ENCODE data around the gene RPS15A.
"Not testable (repeated sequence)": the region's sequence is repeated elsewhere in the genome, so short reads cannot be mapped to it uniquely, and the experiment has no call there.

RPS15A gene

DNA sequence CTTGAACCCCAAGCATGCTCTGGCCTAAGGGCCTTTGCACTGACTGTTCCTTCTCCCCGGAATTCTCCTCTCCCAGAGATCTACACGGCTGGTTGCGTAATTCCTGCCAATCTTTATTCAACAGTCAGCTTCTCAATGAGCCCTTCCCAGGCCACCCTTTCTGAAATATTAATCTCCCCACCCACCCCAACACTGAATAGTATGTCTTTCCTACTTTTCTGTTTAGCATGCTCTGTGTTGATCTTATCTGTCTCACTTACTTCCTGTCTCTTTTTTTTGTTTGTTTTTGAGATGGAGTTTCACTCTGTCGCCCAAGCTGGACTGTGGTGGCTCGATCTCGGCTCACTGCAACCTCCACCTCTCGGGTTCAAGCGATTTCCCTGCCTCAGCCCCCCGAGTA is 33.5 kb downstream of the RPS15A start:
- H3K27me3 Mint-ChIP-seq; ATAC-seq (replicated peaks); H3K9me3 Mint-ChIP-seq: not testable (repeated sequence)

DNA sequence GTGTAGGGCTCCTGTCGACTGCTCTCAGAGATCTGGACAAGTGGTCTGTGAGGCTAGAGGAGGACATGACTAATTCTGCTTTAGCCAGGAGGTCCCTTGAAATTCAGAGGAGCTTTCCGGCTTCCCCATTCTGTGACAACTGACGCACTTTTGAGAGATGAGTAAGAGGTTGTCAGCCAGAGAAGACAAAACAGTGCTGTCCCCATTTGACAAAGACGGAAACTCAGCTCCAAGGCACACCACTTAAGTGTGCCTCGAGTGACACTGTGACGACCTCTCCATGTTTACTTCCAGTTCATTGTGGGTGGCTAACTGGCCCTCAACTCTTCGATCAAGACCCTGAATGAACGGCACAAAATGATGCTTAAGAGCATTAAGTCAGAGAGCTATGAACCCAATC is 47.3 kb downstream of the RPS15A start:
- H3K4me1 Mint-ChIP-seq; H3K27me3 Mint-ChIP-seq; H3K36me3 Mint-ChIP-seq; H3K9me3 Mint-ChIP-seq; ATAC-seq (replicated peaks); DNase-seq; H3K4me3 Mint-ChIP-seq; H3K27ac Mint-ChIP-seq: not testable (repeated sequence)

More for the DNA sequence above, 33.5 kb downstream of the RPS15A start:
- peaks cover 20 to 32% of the 10 kb centered on the region in 2 donors for H3K4me1 Mint-ChIP-seq
- not testable (repeated sequence) for H3K36me3 Mint-ChIP-seq, DNase-seq
- H3K4me3 Mint-ChIP-seq, result peak overlapping the region; percentile 9 to 23
- H3K27ac Mint-ChIP-seq, result peak overlapping the region; percentile 3

DNA sequence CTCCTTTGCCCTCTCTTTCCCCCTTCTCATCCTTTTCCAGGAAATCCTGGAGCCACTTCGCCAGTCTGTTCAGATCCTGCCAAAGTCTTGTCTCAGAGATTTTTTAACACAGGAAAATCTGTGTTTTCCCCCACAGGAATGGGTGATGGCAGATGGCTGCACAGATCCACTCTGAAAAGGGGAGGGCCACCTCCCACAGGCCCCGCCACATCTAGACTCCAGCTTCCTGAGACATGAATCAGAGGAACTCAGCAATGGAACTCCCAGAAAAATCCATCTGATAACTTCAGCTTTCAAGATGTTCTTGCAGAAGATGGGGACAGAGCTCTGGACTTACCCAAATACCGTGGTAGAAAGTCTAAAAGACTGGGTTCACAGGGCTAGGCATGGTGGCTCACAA is 50.1 kb downstream of the RPS15A start:
- not testable (repeated sequence) for H3K4me1 Mint-ChIP-seq

DNA sequence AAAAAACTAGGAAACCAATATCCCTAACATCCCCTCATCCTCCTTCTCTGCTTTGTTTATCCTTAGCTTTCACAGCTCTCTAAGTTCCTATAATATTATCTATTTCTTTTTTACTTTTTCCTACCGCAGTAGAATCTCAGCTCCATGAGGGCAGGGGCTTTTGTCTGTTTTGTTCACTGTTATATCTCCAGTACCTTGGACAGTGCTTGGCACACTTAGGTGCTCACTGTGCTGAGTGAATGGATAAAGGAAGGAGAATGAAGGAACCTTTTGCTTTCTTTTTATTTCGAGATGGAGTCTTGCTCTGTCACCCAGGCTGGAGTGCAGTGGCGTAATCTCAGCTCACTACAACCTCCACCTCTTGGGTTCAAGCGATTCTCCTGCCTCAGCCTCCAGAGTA is 51.4 kb downstream of the RPS15A start:
- H3K27me3 Mint-ChIP-seq; H3K27ac Mint-ChIP-seq; H3K36me3 Mint-ChIP-seq; DNase-seq; H3K9me3 Mint-ChIP-seq; H3K4me1 Mint-ChIP-seq; H3K4me3 Mint-ChIP-seq; ATAC-seq (replicated peaks): not testable (repeated sequence)

More for the DNA sequence above, 50.1 kb downstream of the RPS15A start:
- ATAC-seq (replicated peaks); H3K27ac Mint-ChIP-seq; DNase-seq; H3K27me3 Mint-ChIP-seq; H3K9me3 Mint-ChIP-seq; H3K36me3 Mint-ChIP-seq; H3K4me3 Mint-ChIP-seq: not testable (repeated sequence)

DNA sequence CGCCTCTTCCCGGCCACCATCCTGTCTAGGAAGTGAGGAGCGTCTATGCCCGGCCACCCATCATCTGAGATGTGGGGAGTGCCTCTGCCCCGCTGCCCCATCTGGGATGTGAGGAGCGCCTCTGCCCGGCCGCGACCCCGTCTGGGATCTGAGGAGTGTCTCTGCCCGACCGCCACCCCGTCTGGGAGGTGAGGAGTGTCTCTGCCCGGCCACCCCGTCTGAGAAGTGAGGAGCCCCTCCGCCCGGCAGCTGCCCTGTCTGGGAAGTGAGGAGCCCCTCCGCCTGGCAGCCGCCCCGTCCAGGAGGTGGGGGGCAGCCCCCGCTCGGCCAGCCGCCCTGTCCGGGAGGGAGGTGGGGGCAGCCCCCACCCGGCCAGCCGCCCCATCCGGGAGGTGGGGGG is 55.9 kb downstream of the RPS15A start:
- not testable (repeated sequence) for DNase-seq; ATAC-seq (replicated peaks); H3K27me3 Mint-ChIP-seq; H3K4me3 Mint-ChIP-seq; H3K4me1 Mint-ChIP-seq; H3K9me3 Mint-ChIP-seq; H3K36me3 Mint-ChIP-seq; H3K27ac Mint-ChIP-seq

Measured in stimulated activated naive B cell treated with anti-CD40 and anti-IgM and Interleukin-4, amounts not matched to agents 10 μg/mL and 1 μg/mL and 100 μg/mL, for 72 hours (primary cell).